ENCODE results near the gene IFT57. TPM values are rescaled to one million over a fixed set of nuclear protein-coding genes. Genes with fewer than 3 reads are reported as not detected.

Gene IFT57
- total RNA-seq, 6 experiments from 2014 or later, result 53.6 to 65.3 (median 58.7) TPM

DNA sequence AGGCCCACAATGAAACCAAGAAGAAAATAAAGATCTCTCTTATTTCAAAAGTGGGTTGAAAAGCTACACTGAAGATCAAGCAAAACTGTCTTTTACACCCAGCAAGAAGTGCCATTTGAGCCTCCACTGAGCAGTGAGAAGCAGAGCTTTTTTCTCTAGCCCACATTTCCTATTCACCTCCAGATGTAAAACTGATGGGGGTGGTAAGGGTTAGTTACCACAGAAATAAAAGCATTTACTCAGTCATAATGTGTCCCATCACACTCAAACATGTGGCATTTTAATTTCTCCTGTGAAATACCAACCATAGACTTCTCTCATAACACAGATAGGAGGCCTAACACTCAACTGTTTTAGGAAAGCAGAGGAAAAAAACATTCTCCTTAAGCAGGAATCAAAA is 21.0 kb downstream of the IFT57 start:
- H3K4me1 Mint-ChIP-seq (ENCODE audit: low read depth), result peaks cover 33% of the 10 kb centered on the region
- no peak for DNase-seq
- H3K4me3 Mint-ChIP-seq, result no peak overlapping the region
- H3K9me3 Mint-ChIP-seq, result no peaks in the 10 kb centered on the region
- H3K27ac Mint-ChIP-seq, result peak overlapping the region; percentile 33; the same call in 1 of the 2 replicates
- TF ChIP-seq, protein P1, sequence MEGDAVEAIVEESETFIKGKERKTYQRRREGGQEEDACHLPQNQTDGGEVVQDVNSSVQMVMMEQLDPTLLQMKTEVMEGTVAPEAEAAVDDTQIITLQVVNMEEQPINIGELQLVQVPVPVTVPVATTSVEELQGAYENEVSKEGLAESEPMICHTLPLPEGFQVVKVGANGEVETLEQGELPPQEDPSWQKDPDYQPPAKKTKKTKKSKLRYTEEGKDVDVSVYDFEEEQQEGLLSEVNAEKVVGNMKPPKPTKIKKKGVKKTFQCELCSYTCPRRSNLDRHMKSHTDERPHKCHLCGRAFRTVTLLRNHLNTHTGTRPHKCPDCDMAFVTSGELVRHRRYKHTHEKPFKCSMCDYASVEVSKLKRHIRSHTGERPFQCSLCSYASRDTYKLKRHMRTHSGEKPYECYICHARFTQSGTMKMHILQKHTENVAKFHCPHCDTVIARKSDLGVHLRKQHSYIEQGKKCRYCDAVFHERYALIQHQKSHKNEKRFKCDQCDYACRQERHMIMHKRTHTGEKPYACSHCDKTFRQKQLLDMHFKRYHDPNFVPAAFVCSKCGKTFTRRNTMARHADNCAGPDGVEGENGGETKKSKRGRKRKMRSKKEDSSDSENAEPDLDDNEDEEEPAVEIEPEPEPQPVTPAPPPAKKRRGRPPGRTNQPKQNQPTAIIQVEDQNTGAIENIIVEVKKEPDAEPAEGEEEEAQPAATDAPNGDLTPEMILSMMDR (IDR thresholded peaks at IDR 0.05), result no peak
- no peaks in the 10 kb centered on the region for H3K27me3 Mint-ChIP-seq (ENCODE audit: insufficient read depth)
- peaks cover 14% of the 10 kb centered on the region for H3K36me3 Mint-ChIP-seq (ENCODE audit: low read depth)

DNA sequence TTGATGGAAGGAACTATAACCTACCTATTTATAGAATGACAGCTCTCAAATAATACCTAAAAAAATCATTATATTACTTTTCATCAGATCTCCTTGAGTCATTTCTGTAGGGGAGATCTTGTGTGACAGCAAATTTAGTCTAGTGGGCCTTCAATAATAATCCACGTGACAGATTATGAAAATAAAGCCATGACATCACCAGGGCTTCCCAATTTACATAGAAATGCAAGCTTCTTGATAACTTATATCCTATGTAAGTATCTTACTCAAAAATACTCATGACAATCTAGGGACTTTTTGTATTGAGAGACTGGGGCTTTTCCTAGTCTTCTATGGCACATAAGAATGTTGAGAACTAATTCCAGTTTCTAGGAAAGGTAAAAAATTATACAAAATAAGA is 21.6 kb downstream of the IFT57 start:
- Mint-ChIP-seq H3K27me3 (ENCODE audit: insufficient read depth) (no peaks in the 10 kb centered on the region), H3K36me3 (ENCODE audit: low read depth) (peaks cover 15% of the 10 kb centered on the region), H3K9me3 (no peaks in the 10 kb centered on the region), H3K27ac (no peak overlapping the region), H3K4me1 (ENCODE audit: low read depth) (peaks cover 33% of the 10 kb centered on the region), H3K4me3 (no peak overlapping the region)
- TF ChIP-seq, protein P1 (IDR thresholded peaks at IDR 0.05), result no peak
- DNase-seq, result no peak

DNA sequence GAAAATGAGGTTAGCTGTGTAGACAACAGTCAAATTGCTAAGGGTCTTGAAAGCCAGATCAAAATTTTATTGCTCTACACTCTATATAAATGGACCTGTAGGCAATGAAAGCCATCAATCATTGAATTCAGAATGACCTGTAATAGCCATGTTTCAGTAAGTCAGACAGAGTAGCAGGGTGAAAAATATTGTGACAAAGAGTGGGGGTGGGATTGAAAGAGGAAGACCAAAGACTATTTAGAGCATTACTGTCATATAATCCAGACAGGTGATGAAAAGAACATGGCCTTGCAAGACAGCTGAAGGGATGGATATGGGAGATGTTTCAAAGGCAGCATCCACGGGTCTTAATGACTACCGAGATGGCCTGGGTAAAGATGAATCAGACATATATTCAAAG is 22.2 kb downstream of the IFT57 start:
- Mint-ChIP-seq H3K4me3 (no peak overlapping the region), H3K9me3 (no peaks in the 10 kb centered on the region), H3K27ac (no peak overlapping the region), H3K27me3 (ENCODE audit: insufficient read depth) (no peaks in the 10 kb centered on the region), H3K36me3 (ENCODE audit: low read depth) (peaks cover 17% of the 10 kb centered on the region), H3K4me1 (ENCODE audit: low read depth) (peaks cover 33% of the 10 kb centered on the region)
- TF ChIP-seq, protein P1 (IDR thresholded peaks at IDR 0.05), result no peak
- no peak for DNase-seq

DNA sequence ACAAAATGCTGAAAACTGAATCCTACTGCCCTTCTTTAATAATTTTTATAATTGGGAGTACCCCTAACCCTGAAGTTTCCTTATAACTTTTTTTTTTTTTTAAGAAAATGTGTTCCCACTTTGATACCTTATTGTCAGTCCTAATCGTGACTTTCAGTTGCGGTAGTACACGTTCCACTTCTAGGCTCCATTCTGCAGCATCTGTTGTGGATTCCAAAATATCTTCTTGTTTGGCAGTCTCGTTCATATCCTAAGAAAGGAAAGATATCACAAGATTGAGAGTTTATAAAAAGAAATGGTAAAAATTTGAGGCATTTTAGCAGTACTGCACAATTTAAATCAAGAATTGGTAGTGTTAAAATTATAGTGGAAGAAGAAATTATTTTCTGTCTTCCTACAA is 30.8 kb downstream of the IFT57 start:
- TF ChIP-seq, protein P1 (IDR thresholded peaks at IDR 0.05), result no peak
- Mint-ChIP-seq H3K4me3 (no peak overlapping the region), H3K9me3 (peaks cover 7% of the 10 kb centered on the region), H3K4me1 (ENCODE audit: low read depth) (no peaks in the 10 kb centered on the region), H3K27me3 (ENCODE audit: insufficient read depth) (no peaks in the 10 kb centered on the region), H3K36me3 (ENCODE audit: low read depth) (peaks cover 42% of the 10 kb centered on the region), H3K27ac (no peak overlapping the region)
- DNase-seq, result no peak

DNA sequence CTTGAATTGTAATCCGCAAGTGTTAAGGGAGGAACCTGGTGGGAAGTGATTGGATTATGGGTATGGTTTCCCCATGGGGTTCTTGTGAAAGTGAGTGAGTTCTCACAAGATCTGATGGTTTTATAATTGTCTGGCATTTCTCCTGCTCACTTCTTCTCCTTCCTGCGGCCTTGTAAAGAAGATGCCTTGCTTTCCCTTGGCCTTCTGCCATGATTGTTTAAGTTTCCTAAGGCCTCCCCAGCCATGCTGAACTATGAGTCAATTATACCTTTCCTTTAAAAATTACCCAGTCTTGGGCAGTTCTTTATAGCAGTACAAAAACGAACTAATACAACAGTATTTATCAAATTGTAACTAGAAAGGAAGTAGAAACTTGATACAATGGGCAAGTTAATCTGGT is 31.9 kb downstream of the IFT57 start:
- H3K27ac Mint-ChIP-seq, result no peak overlapping the region
- DNase-seq, result no peak
- TF ChIP-seq, protein P1 (IDR thresholded peaks at IDR 0.05), result no peak
- peaks cover 49% of the 10 kb centered on the region for H3K36me3 Mint-ChIP-seq (ENCODE audit: low read depth)
- H3K9me3 Mint-ChIP-seq, result peaks cover 10% of the 10 kb centered on the region
- no peak overlapping the region for H3K4me3 Mint-ChIP-seq
- no peaks in the 10 kb centered on the region for H3K27me3 Mint-ChIP-seq (ENCODE audit: insufficient read depth)
- no peaks in the 10 kb centered on the region for H3K4me1 Mint-ChIP-seq (ENCODE audit: low read depth)

DNA sequence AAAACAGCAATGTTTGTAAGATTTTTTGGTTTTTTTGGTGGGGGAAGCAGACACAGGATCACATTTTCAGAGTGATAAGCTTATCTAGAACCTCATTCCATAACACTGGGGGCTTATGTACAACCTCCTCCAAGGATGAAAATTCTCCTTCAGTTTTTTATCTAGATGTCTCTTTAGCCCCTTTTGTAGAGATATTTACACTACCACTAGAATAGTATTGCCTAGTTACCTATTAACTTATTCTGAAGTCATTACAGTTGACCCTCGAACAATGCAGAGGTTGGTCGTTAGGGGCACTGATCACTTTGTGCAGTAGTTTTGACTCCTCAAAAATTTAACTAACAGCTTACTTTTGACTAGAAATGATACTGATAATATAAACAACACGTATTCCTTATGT is 32.8 kb downstream of the IFT57 start:
- Mint-ChIP-seq H3K27me3 (ENCODE audit: insufficient read depth) (no peaks in the 10 kb centered on the region), H3K27ac (no peak overlapping the region), H3K36me3 (ENCODE audit: low read depth) (peaks cover 48% of the 10 kb centered on the region), H3K9me3 (peaks cover 12% of the 10 kb centered on the region), H3K4me1 (ENCODE audit: low read depth) (no peaks in the 10 kb centered on the region), H3K4me3 (no peak overlapping the region)
- DNase-seq, result no peak
- TF ChIP-seq, protein P1 (IDR thresholded peaks at IDR 0.05), result no peak
